ENCODE results near the gene LOXL3.
"Not testable (repeated sequence)": the region's sequence is repeated elsewhere in the genome, so short reads cannot be mapped to it uniquely, and the experiment has no call there.

DNA sequence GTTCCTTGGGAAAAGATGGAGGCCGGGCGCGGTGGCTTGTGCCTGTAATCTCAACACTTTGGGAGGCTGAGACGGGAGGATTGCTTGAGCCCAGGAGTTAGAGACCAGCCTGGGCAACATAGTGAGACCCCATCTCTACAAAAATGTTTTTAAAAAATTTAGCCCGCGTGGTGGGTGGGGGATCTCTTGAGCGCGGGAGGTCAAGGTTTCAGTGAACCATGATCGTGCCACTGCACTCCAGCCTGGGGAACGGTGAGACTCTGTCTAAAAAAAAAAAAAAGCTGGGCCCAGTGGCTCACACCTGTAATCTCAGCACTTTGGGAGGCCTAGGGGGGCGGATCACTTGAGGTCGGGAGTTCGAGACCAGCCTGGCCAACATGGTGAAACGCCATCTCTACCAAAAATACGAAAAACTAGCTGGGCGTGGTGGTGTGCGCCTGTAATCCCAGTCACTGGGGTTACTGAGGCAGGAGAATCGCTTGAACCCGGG is 70.0 kb downstream of the LOXL3 start:
- not testable (repeated sequence) for TF ChIP-seq EZH2phosphoT487 (IDR thresholded peaks at IDR 0.05; ENCODE audit: borderline replicate concordance, low read depth); TCF12 (IDR thresholded peaks at IDR 0.05); CHD2 (IDR thresholded peaks at IDR 0.05; ENCODE audit: low read length, partially characterized antibody); REST (IDR thresholded peaks at IDR 0.05; ENCODE audit: low read depth, low read length)
- TF ChIP-seq, protein P1, sequence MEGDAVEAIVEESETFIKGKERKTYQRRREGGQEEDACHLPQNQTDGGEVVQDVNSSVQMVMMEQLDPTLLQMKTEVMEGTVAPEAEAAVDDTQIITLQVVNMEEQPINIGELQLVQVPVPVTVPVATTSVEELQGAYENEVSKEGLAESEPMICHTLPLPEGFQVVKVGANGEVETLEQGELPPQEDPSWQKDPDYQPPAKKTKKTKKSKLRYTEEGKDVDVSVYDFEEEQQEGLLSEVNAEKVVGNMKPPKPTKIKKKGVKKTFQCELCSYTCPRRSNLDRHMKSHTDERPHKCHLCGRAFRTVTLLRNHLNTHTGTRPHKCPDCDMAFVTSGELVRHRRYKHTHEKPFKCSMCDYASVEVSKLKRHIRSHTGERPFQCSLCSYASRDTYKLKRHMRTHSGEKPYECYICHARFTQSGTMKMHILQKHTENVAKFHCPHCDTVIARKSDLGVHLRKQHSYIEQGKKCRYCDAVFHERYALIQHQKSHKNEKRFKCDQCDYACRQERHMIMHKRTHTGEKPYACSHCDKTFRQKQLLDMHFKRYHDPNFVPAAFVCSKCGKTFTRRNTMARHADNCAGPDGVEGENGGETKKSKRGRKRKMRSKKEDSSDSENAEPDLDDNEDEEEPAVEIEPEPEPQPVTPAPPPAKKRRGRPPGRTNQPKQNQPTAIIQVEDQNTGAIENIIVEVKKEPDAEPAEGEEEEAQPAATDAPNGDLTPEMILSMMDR (IDR thresholded peaks at IDR 0.05), result not testable (repeated sequence)
